Endothelial cell of umbilical vein (primary cell): ENCODE results near the gene DHDDS. TPM values are rescaled to one million over a fixed set of nuclear protein-coding genes. Genes with fewer than 3 reads are reported as not detected.

ENCODE experiments used
- BruUV-seq: library from RNA; stranded (reverse); fragments of 400-500 nt; replicated peaks from 2 replicates; lab custom pipeline; 2021; lab: Mats Ljungman, UMichigan
- CTCF ChIA-PET: fragments of 300-600, 350-600 bp; sonication (Branson Sonifier 250); formaldehyde crosslinking; loops from one replicate; lab custom pipeline; 2021; ENCODE audit warnings: antibody characterized with exemption, inconsistent platforms; lab: Charles Lee
- POLR2A ChIA-PET: fragments of 300-600, 350-600 bp; sonication (Branson Sonifier 250); formaldehyde crosslinking; loops from one replicate; lab custom pipeline; 2021; ENCODE audit warnings: antibody characterized with exemption, inconsistent platforms; lab: Charles Lee
- DNase-seq: peaks from one replicate; pipeline ENCODE4 v3.0.0-alpha.2; 2011; ENCODE audit warnings: low read depth, low spot score
- FAIRE-seq: peaks from 2 replicates; lab custom pipeline; 2011; peaks lifted over from hg19 to GRCh38; lab: Jason Lieb, UNC
- H2AFZ ChIP-seq: 2 replicates; pipeline ENCODE4 v1.6.0; 2012; ENCODE audit warnings: low read depth, low read length, control low read depth, inconsistent platforms
- H3K27ac ChIP-seq: 2 replicates; pipeline ENCODE4 v1.5.1; 2011; ENCODE audit warnings: low read depth, mild to moderate bottlenecking, control low read depth, low read length, moderate library complexity; ENCODE audit not compliant: insufficient read depth
- H3K27me3 ChIP-seq, 2 experiments: 2 replicates each; pipeline versions ENCODE4 v1.6.0 to v1.6.1; 2011; ENCODE audit warnings: low read length in 2 of 2, mixed read lengths in 1 of 2; ENCODE audit not compliant: control insufficient read depth in 2 of 2, insufficient read depth in 2 of 2
- H3K36me3 ChIP-seq, 2 experiments: 2 replicates in 1 of 2; 3 replicates in 1 of 2; pipeline ENCODE4 v1.5.1; 2011; ENCODE audit warnings: low read length in 2 of 2, mild to moderate bottlenecking in 1 of 2, moderate library complexity in 1 of 2; ENCODE audit not compliant: control insufficient read depth in 2 of 2, insufficient read depth in 2 of 2; ENCODE audit errors: extremely low read depth in 1 of 2
- H3K4me1 ChIP-seq: 3 replicates; pipeline ENCODE4 v1.5.1; 2011; ENCODE audit warnings: mild to moderate bottlenecking, low read length; ENCODE audit not compliant: control insufficient read depth, insufficient read depth; ENCODE audit errors: extremely low read depth
- H3K4me2 ChIP-seq: 2 replicates; pipeline ENCODE4 v1.6.1; 2011; ENCODE audit warnings: low read length, control low read depth, mixed read lengths; ENCODE audit not compliant: insufficient read depth
- H3K4me3 ChIP-seq, 3 experiments: fragments of 200-600 bp in 1 of 3; sonication (generic), shearing (Covaris generic) in 1 of 3; replicated peaks in 1 of 3; 2 replicates each; pipeline ENCODE4 v1.5.1; 2011 to 2016; ENCODE audit warnings: control low read depth in 3 of 3, low read length in 3 of 3, mild to moderate bottlenecking in 2 of 3, inconsistent platforms in 1 of 3, low read depth in 1 of 3, moderate library complexity in 1 of 3; ENCODE audit not compliant: insufficient read depth in 1 of 3
- H3K79me2 ChIP-seq: 2 replicates; pipeline ENCODE4 v1.6.0; 2012; ENCODE audit warnings: low read length, inconsistent platforms; ENCODE audit not compliant: control insufficient read depth, insufficient read depth
- H3K9ac ChIP-seq: replicated peaks from 2 replicates; pipeline ENCODE3; 2011; ENCODE audit warnings: low read length, control low read depth; ENCODE audit not compliant: insufficient read depth; ENCODE audit errors: extremely low read depth
- H3K9me1 ChIP-seq: replicated peaks from 3 replicates; pipeline ENCODE4 v1.6.0; 2011; ENCODE audit warnings: mild to moderate bottlenecking, low read length; ENCODE audit not compliant: control insufficient read depth, insufficient read depth; ENCODE audit errors: extremely low read depth
- H3K9me3 ChIP-seq: replicated peaks from 2 replicates; pipeline ENCODE4 v1.5.1; 2012; ENCODE audit warnings: low read length, inconsistent platforms; ENCODE audit not compliant: control insufficient read depth, insufficient read depth
- H4K20me1 ChIP-seq: replicated peaks from 2 replicates; pipeline ENCODE3; 2011; ENCODE audit warnings: mild to moderate bottlenecking, low read length; ENCODE audit not compliant: control insufficient read depth, insufficient read depth; ENCODE audit errors: extremely low read depth
- CTCF ChIP-seq, 2 donors: IDR thresholded peaks; 1 replicate in 1 of 2; 2 replicates in 1 of 2; pipeline ENCODE4 v1.5.1; 2011; ENCODE audit warnings: low read length in 2 of 2, mild to moderate bottlenecking in 2 of 2, moderate library complexity in 2 of 2, control low read depth in 1 of 2, inconsistent platforms in 1 of 2, low read depth in 1 of 2; ENCODE audit not compliant: insufficient read depth in 1 of 2; ENCODE audit errors: extremely low read depth in 1 of 2
- EZH2 ChIP-seq: IDR thresholded peaks from 2 replicates; pipeline ENCODE4 v1.6.1; 2012; ENCODE audit warnings: borderline replicate concordance, low read depth, mild to moderate bottlenecking, moderate library complexity, low read length, inconsistent platforms; ENCODE audit not compliant: severe bottlenecking
- FOS ChIP-seq: IDR thresholded peaks from 2 replicates; pipeline ENCODE4 v1.6.1; 2011; ENCODE audit warnings: mild to moderate bottlenecking, low read length, moderate library complexity, borderline replicate concordance; ENCODE audit not compliant: insufficient read depth
- GATA2 ChIP-seq: IDR thresholded peaks from 2 replicates; pipeline ENCODE4 v1.7.0; 2011; ENCODE audit warnings: low read depth, mild to moderate bottlenecking, moderate library complexity, mixed read lengths, low read length; ENCODE audit not compliant: insufficient read length, insufficient read depth
- JUN ChIP-seq: IDR thresholded peaks from 2 replicates; pipeline ENCODE4 v1.6.1; 2011; ENCODE audit warnings: borderline replicate concordance, low read depth; ENCODE audit not compliant: insufficient read length, insufficient read depth
- MYC ChIP-seq: IDR thresholded peaks from one replicate; pipeline ENCODE4 v1.6.1; 2011; ENCODE audit warnings: mild to moderate bottlenecking, low read depth, low read length
- POLR2A ChIP-seq: IDR thresholded peaks from 2 replicates; pipeline ENCODE4 v1.6.1; 2012; ENCODE audit warnings: low read depth, mild to moderate bottlenecking, control low read depth, low read length
- POLR2AphosphoS5 ChIP-seq: IDR thresholded peaks from 2 replicates; pipeline ENCODE4 v1.6.1; 2012; ENCODE audit warnings: low read depth, mild to moderate bottlenecking, control low read depth, low read length, moderate library complexity; ENCODE audit not compliant: insufficient read depth
- dilution Hi-C: fragments of 300-500 bp; cut with MboI; formaldehyde crosslinking; loops from one replicate; pipeline ENCODE4 v1.15.0; 2019; ENCODE audit warnings: low sequenced_read_pairs; ENCODE audit not compliant: extremely low pct_ligation_motif_present
- intact Hi-C: fragments of 100-400 bp; cut with micrococcal nuclease; formaldehyde crosslinking; loops from one replicate; pipeline ENCODE4 v1.10.0; 2022
- polyA plus RNA-seq, 4 experiments: library from polyadenylated mRNA; depleted of rRNA in 3 of 4; stranded (reverse) in 3 of 4; unstranded in 1 of 4; fragments of >200 nt; gene quantifications; 2 replicates each; pipeline versions ENCODE4 v1.2.1 to v1.2.3, GENCODE V29; 2011 to 2012; ENCODE audit warnings: missing spikeins in 1 of 4
- total RNA-seq: library from RNA; stranded (reverse); gene quantifications from 2 replicates; pipeline ENCODE4 v1.2.3, GENCODE V29; 2021
- TF ChIP-seq, protein P1 (sequence below): IDR thresholded peaks from 2 replicates; pipeline ENCODE4 v1.6.1; 2011; ENCODE audit not compliant: insufficient read depth, insufficient read length

DHDDS gene
- total and polyA plus RNA-seq, 2 donors (not counting 3 experiments of a cell fraction or from before 2014, with no cell fraction given) = 51.3 to 70.7 TPM

- ChIA-PET POLR2A (no interaction called here), CTCF (interaction anchor here (1.0 to 2.5 kb wide), 3 partner anchors 10 to 22 kb away, joined by 3 to 11 read pairs (median 4); no protein-coding TSS in a partner anchor)
- Histone ChIP-seq H3K9me1 (no peaks in the 10 kb centered on the region), H3K9me3 (no peaks in the 10 kb centered on the region), H3K36me3 (no peaks in the 10 kb centered on the region), H3K9ac (no peak overlapping the region), H4K20me1 (no peaks in the 10 kb centered on the region), H3K79me2 (no peaks in the 10 kb centered on the region), H3K4me2 (no peak overlapping the region), H2AFZ (no peak overlapping the region), H3K4me3 (no peak overlapping the region), H3K4me1 (no peaks in the 10 kb centered on the region), H3K27me3 (peaks cover 1 to 2% of the 10 kb centered on the region in 2 experiments), H3K27ac (no peak overlapping the region)
- dilution Hi-C loops (no loop called here), intact Hi-C loops (no loop called here)
- no TSS peak for BruUV-seq
- TF ChIP-seq MYC = no peak
- TF ChIP-seq JUN = no peak
- TF ChIP-seq POLR2AphosphoS5 = no peak
- TF ChIP-seq POLR2A = no peak
- no peak for TF ChIP-seq EZH2
- TF ChIP-seq FOS = no peak
- no peak for TF ChIP-seq GATA2
- no peak for TF ChIP-seq CTCF (IDR thresholded peaks at IDR 0.05; ENCODE audit: extremely low read depth in 1 of 2, insufficient read depth in 1 of 2, low read depth in 1 of 2, low read length in 2 of 2)
- TF ChIP-seq, protein P1, sequence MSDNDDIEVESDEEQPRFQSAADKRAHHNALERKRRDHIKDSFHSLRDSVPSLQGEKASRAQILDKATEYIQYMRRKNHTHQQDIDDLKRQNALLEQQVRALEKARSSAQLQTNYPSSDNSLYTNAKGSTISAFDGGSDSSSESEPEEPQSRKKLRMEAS = no peak
- no peak for FAIRE-seq
- DNase-seq = no peak
Observed at GRCh38 chr1:26490155-26490554, 58.0 kb downstream of the DHDDS start.
